Measurements from ENCODE around the gene MALAT1. TPM values are rescaled to one million over a fixed set of nuclear protein-coding genes. Genes with fewer than 3 reads are reported as not detected.

Gene MALAT1
- total RNA-seq, 1 donor from 2014 or later, result 9,850 TPM

GRCh38 chr11:65477149-65477965 lies 21.5 kb upstream of the MALAT1 start:
- intact Hi-C loops (cut with DNase I), result loop anchor here (2.0 kb wide), 1 partner anchor 15 kb away; no protein-coding TSS in a partner anchor
- DNase-seq (ENCODE audit: low spot score), result peak; percentile 99

- intact Hi-C loops (cut with DNase I), result no loop called here
- no peak for DNase-seq (ENCODE audit: low spot score)
Measured at GRCh38 chr11:65478388-65479183, 20.3 kb upstream of the MALAT1 start.

GRCh38 chr11:65479184-65480145 lies 19.4 kb upstream of the MALAT1 start:
- no peak for DNase-seq (ENCODE audit: low spot score)

DNA sequence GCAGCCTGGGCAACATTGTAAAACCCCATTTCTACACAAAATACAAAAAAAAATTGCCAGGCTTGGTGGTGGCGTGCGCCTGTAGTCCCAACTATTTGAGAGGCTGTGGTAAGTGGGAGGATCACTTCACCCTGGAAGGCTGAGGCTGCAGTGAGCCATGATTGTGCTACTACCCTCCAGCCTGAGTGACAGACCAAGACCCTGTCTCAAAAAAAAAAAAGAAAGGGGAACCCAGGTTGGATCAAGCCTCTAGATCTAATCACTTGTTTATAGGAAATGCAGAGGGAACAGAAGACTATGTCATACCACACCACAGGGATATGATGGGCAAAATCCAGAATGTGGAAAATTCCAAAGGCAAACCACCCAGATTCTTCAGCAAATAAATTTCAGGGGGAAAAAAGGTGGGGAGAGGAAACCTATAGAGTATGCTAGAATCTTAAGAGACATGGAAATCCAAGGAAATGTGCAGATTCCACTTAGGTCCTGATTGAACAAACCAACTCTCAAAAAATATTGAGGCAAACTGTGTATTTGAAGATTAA lies 16.5 kb upstream of the MALAT1 start:
- DNase-seq (ENCODE audit: low spot score), result no peak
- intact Hi-C loops (cut with DNase I), result no loop called here

More at GRCh38 chr11:65479184-65480145, 19.4 kb upstream of the MALAT1 start:
- intact Hi-C loops (cut with DNase I), result no loop called here

- no peak for DNase-seq (ENCODE audit: low spot score)
Measured at GRCh38 chr11:65485920-65486219, 13.0 kb upstream of the MALAT1 start.

GRCh38 chr11:65486570-65487466 lies 12.0 kb upstream of the MALAT1 start:
- intact Hi-C loops (cut with DNase I), result no loop called here
- no peak for DNase-seq (ENCODE audit: low spot score)

More at GRCh38 chr11:65485920-65486219, 13.0 kb upstream of the MALAT1 start:
- intact Hi-C loops (cut with DNase I), result no loop called here

- peak; percentile 99 for DNase-seq (ENCODE audit: low spot score)
- intact Hi-C loops (cut with DNase I), result no loop called here
Measured at GRCh38 chr11:65487467-65488272, 11.2 kb upstream of the MALAT1 start.

DNA sequence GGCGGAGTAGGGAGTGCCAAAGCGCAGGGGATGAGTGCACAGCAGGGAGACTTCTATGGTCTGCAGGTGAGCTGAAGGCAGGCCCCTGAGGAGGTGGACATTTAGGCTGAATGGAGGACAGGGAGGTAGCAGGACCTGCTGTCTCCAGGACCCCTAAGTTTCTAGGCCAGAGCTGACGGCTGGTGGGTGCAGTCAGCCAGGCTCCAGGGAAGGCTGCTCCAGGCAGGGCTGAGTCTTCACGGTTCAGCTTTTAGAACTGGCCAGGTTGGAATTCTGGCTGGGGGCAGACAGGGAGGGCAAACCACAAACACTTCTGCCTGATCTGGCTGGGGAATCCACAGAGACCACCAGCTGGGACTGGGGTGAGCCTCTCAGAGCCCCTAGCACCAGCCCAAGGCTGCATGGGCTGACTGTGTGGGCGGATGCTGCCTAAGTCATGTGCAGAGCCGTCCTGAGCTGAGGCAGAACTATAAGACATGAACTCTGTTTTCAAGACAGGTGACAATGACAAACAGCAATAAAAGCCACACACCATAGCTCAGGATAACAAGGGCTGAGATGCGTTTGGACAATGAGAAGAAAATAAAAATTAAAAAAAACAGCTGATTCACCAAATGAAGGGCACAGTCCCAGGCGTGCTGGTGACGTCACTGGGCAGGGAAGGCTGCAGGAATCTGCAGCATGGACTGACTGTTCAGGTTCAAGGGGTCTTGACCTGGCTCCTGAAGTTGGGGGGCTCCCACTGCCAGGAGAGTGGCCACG lies 10.4 kb upstream of the MALAT1 start:
- no peak for DNase-seq (ENCODE audit: low spot score)
- intact Hi-C loops (cut with DNase I), result no loop called here

DNA sequence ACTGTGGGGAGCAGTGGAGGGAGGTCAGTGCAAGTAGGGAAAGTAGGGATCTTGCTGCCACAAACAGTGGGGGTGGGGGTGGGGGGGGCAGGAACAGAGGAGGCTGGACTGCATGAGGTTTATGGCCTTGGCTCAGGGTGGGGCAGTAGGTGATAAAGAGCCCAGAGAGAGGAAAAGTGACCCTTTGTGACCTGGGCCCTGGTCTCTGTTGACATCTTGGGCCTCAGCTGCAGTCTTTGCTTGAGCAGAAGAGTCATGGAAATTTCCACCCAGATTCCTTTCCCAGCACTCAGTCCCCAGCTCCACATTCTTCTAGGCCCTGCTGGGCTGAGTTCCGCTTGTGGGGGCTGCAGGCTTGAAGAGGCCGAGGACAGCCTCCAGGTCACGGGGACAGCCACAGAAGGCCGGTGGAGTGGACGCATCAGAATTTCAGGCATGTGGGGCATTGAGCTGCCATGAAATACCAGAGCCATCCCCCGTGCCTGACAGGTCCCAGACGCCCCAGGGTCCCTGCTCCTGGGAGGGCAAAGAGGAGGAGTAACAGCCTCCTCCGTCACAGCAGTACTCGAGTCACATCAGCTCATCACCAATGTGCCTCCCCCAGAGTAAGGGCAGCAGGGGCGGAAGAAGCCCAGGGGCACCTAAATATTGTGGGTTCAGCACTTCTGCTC lies 9.7 kb upstream of the MALAT1 start:
- intact Hi-C loops (cut with DNase I), result no loop called here
- peak; percentile 90 for DNase-seq (ENCODE audit: low spot score)

DNA sequence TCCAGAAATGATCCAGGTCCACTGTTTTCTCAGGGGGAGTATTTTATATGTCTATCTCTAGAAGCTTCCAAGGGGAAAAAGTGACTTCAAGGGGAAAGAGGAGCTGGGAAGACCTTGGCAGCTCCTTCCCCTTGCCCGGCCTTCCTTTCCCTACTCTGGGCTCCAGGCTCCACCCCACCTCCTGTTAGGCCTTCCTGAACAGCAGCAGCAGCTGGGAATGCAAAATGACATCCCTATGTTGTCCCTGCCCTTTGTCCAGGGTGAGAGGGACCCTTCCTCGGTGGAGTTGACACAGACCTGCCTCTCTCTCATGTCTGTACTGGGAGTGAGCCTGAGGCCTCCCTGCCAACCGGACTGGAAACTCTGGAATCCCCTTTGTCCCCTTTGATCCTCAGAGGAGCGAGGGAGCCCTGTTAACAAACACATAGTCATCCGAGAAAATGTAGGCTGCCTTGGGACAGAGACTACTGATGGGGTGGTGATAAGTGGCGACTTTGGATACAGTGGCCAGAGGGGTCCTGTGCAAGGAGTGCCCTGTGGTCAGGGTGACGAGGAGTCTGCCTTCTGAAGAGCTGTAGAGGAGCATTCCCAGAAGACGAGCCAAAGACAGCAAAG lies 9.0 kb upstream of the MALAT1 start:
- no peak for DNase-seq (ENCODE audit: low spot score)
- intact Hi-C loops (cut with DNase I), result no loop called here

- intact Hi-C loops (cut with DNase I), result no loop called here
- DNase-seq (ENCODE audit: low spot score), result no peak
Measured at GRCh38 chr11:65491163-65491465, 7.7 kb upstream of the MALAT1 start.

DNA sequence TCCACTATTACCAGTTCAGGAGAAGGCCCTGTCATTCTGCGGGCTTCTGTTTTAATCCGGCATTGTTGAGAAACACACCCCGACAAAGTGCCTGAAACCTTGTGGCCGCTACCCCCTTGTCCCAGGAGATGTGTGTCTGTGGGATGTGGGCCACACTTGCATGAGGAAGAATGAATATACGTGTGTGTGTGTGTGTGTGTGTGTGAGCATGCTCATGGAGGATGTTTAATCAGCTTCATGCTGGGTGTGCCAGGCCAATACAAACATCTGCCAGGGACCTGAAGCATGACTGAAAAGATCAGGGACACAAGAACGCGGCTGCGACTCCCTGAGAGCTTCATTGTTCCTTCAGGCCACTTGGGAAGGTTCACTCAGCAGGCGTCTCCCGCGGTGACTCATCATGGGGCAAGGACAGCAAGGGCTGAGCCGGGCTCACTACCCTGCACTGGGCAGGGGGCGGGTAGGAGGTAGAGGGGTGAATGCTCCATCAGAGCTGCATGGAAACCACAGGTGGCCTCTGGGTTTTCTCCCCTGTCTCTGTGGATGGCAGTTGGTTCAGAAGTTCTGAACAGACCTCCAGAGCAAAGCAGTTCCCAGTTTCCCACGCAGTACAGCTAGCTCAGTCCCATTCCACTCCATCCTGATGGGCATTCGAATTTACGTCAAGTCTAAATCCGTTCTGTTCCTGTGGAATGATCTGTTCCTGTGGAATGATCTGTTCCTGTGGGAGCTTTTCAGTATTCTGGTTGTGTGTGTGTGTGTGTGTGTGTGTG lies 7.0 kb upstream of the MALAT1 start:
- peak; percentile 91 for DNase-seq (ENCODE audit: low spot score)
- intact Hi-C loops (cut with DNase I), result loop anchor here (2.0 kb wide), 1 partner anchor 15 kb away; no protein-coding TSS in a partner anchor

DNA sequence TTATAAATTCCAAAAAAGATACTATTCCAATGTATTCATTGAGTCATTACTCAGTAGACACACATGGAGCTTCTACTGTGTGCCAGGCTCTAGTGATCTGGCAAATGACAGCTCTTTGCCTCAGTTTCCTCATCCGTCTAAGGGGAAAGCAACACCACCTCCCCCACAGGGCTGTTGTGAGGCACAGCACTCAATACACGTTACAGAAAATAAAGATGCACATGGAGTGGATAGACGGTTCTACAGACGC lies 6.5 kb upstream of the MALAT1 start:
- DNase-seq (ENCODE audit: low spot score), result no peak
- intact Hi-C loops (cut with DNase I), result loop anchor here (2.0 kb wide), 1 partner anchor 16 kb away; no protein-coding TSS in a partner anchor

DNA sequence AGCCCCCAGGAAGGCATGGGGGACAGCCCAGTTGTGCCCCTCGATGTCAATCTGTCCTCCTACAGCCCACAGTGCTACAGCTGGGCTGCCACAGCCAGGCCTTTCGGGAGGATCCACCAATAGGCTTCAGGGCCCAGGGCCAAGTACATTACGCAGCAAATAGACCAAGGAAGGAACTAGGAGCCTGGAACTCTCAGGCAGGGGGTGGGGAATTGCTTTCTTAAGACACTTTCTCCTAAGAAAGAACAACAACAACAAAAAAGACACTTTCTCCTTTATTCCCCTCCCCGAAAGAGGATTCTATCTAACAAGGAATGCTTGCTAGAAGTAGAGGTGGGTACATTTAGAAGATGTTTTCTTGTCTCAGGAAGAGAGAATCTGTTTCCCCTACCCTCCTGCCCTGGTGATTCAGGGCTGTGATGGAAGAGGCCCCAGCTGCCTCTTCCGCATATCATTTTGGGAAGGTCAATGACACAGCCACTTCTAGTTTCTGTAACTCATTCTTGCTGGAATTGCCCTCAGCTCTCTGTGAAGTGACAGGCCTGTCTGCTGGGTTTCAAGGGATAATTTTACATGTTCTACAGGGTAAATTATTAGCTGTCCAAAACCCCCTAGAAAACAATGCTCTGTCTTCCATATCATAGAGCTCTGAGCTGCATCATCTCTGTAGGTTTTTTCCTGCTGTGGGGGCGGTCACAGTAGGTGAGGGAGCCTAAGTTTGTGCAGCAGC lies 6.0 kb upstream of the MALAT1 start:
- peak; percentile 94 for DNase-seq (ENCODE audit: low spot score)
- intact Hi-C loops (cut with DNase I), result loop anchor here (2.0 kb wide), 1 partner anchor 16 kb away; no protein-coding TSS in a partner anchor

All from cardiac septum (tissue), 1 donor.